Measurements from ENCODE around the gene FBXL13. TPM values are rescaled to one million over a fixed set of nuclear protein-coding genes. Genes with fewer than 3 reads are reported as not detected.
"Not testable (repeated sequence)": the region's sequence is repeated elsewhere in the genome, so short reads cannot be mapped to it uniquely, and the experiment has no call there.

Gene FBXL13
- polyA plus RNA-seq, 1 donor from 2014 or later, result 0.57 TPM

DNA sequence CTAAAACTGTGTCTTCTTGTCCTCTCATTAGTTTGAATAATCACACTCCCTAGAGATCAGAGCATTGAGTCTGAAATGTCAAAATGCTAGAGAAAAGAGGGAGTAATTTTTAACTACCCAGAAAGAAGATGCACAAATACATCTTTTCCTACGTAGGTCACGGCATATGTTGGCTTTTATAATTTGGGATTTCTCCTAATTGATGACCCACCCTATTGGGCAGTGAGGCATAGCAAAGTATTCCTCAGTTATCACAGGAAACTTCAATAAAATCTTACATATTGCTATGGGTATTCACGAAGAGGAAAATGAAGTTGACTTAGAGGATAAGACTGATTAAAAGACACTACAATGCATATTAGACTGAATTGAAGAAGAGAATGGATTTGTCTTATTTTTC lies 25.8 kb upstream of the FBXL13 start:
- Histone ChIP-seq H3K9me2 (ENCODE audit: insufficient read depth, low read length) (no peaks in the 10 kb centered on the region), H3K27ac (ENCODE audit: low read length) (no peak overlapping the region), H3K9me3 (ENCODE audit: low read length) (no peaks in the 10 kb centered on the region)

DNA sequence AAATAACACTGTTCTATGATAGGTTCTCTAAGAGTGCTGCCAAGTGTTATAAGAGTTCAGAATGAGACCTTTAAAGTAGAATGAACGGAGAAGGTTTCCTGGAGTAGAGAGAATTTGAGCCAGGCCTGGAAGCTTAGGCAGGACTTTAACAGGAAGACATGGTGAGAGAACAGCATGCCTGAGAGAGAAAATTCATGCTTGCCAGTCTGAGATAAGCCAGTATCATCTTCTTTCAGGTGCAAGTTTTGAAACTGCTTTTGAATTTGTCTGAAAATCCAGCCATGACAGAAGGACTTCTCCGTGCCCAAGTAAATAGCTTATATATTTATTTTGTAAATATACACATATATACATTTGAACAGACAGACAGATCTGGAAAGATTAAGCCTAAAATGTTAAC lies 22.4 kb upstream of the FBXL13 start:
- no peaks in the 10 kb centered on the region for H3K9me2 ChIP-seq (ENCODE audit: insufficient read depth, low read length)
- no peaks in the 10 kb centered on the region for H3F3A ChIP-seq (ENCODE audit: insufficient read depth, low read length, poor library complexity, severe bottlenecking)
- H3K4me2 ChIP-seq (ENCODE audit: low read length), result no peak overlapping the region
- no peaks in the 10 kb centered on the region for H3K27me3 ChIP-seq (ENCODE audit: insufficient read depth, low read depth, low read length)
- H3K27ac ChIP-seq (ENCODE audit: low read length), result no peak overlapping the region
- TF ChIP-seq RAD21 (conservative IDR thresholded peaks at IDR 0.05) (no peak), SMC3 (conservative IDR thresholded peaks at IDR 0.05; ENCODE audit: poor library complexity) (no peak), TAF1 (IDR thresholded peaks at IDR 0.05; ENCODE audit: low read depth) (no peak)
- TF ChIP-seq, protein P1, sequence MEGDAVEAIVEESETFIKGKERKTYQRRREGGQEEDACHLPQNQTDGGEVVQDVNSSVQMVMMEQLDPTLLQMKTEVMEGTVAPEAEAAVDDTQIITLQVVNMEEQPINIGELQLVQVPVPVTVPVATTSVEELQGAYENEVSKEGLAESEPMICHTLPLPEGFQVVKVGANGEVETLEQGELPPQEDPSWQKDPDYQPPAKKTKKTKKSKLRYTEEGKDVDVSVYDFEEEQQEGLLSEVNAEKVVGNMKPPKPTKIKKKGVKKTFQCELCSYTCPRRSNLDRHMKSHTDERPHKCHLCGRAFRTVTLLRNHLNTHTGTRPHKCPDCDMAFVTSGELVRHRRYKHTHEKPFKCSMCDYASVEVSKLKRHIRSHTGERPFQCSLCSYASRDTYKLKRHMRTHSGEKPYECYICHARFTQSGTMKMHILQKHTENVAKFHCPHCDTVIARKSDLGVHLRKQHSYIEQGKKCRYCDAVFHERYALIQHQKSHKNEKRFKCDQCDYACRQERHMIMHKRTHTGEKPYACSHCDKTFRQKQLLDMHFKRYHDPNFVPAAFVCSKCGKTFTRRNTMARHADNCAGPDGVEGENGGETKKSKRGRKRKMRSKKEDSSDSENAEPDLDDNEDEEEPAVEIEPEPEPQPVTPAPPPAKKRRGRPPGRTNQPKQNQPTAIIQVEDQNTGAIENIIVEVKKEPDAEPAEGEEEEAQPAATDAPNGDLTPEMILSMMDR (IDR thresholded peaks at IDR 0.05; ENCODE audit: poor library complexity, severe bottlenecking), result no peak
- no peak overlapping the region for H2AFZ ChIP-seq (ENCODE audit: low read depth, low read length)
- H4K20me1 ChIP-seq (ENCODE audit: insufficient read depth), result no peaks in the 10 kb centered on the region
- H3K4me3 ChIP-seq (ENCODE audit: low read length), result no peak overlapping the region
- H3K79me2 ChIP-seq (replicated peaks; ENCODE audit: insufficient read depth, low read length), result no peaks in the 10 kb centered on the region
- peaks cover 8% of the 10 kb centered on the region for H3K36me3 ChIP-seq (ENCODE audit: insufficient read depth, low read length)
- no peak overlapping the region for H3K9ac ChIP-seq (ENCODE audit: low read length)
- no peaks in the 10 kb centered on the region for H3K9me3 ChIP-seq (ENCODE audit: low read length)

More for the DNA sequence above, 25.8 kb upstream of the FBXL13 start:
- Histone ChIP-seq H3K9ac (ENCODE audit: low read length) (no peak overlapping the region), H3K4me2 (ENCODE audit: low read length) (no peak overlapping the region), H3K79me2 (replicated peaks; ENCODE audit: insufficient read depth, low read length) (no peaks in the 10 kb centered on the region), H3K36me3 (ENCODE audit: insufficient read depth, low read length) (peaks cover 8% of the 10 kb centered on the region), H2AFZ (ENCODE audit: low read depth, low read length) (no peak overlapping the region), H4K20me1 (ENCODE audit: insufficient read depth) (no peaks in the 10 kb centered on the region), H3K4me3 (ENCODE audit: low read length) (no peak overlapping the region), H3F3A (ENCODE audit: insufficient read depth, low read length, poor library complexity, severe bottlenecking) (no peaks in the 10 kb centered on the region), H3K27me3 (ENCODE audit: insufficient read depth, low read depth, low read length) (no peaks in the 10 kb centered on the region)
- TF ChIP-seq EZH2 (IDR thresholded peaks at IDR 0.05; ENCODE audit: borderline replicate concordance, insufficient read depth, low read length, poor library complexity, severe bottlenecking), result no peak
- no peak for TF ChIP-seq SMC3 (conservative IDR thresholded peaks at IDR 0.05; ENCODE audit: poor library complexity)
- no peak for TF ChIP-seq MXI1 (conservative IDR thresholded peaks at IDR 0.05; ENCODE audit: poor library complexity, severe bottlenecking)
- TF ChIP-seq EP300 (conservative IDR thresholded peaks at IDR 0.05; ENCODE audit: poor library complexity, severe bottlenecking), result no peak
- TF ChIP-seq, protein P1 (IDR thresholded peaks at IDR 0.05; ENCODE audit: poor library complexity, severe bottlenecking), result no peak

DNA sequence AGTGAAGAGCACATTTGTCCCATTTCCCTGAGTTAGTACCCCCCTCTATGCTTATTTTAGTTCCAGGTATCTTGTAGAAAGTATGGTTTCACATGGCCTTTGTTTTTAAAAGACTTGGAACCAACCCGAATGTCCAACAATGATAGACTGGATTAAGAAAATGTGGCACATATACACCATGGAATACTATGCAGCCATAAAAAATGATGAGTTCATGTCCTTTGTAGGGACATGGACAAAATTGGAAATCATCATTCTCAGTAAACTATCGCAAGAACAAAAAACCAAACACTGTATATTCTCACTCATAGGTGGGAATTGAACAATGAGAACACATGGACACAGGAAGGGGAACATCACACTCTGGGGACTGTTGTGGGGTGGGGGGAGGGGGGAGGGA lies 21.0 kb upstream of the FBXL13 start:
- not testable (repeated sequence) for H3K4me3 ChIP-seq (ENCODE audit: low read length); H4K20me1 ChIP-seq (ENCODE audit: insufficient read depth); H2AFZ ChIP-seq (ENCODE audit: low read depth, low read length); H3K36me3 ChIP-seq (ENCODE audit: insufficient read depth, low read length); H3K27me3 ChIP-seq (ENCODE audit: insufficient read depth, low read depth, low read length); H3K4me2 ChIP-seq (ENCODE audit: low read length); H3K9me2 ChIP-seq (ENCODE audit: insufficient read depth, low read length); H3K9me3 ChIP-seq (ENCODE audit: low read length); H3K9ac ChIP-seq (ENCODE audit: low read length); H3K79me2 ChIP-seq (replicated peaks; ENCODE audit: insufficient read depth, low read length); H3K27ac ChIP-seq (ENCODE audit: low read length); H3F3A ChIP-seq (ENCODE audit: insufficient read depth, low read length, poor library complexity, severe bottlenecking)

Data from neural cell (in vitro differentiated cells).